H1 (cell line): ENCODE data around the gene ZKSCAN1. TPM values are rescaled to one million over a fixed set of nuclear protein-coding genes. Genes with fewer than 3 reads are reported as not detected.

Source experiments
- CTCF ChIA-PET: fragments of 300-600 bp; sonication (Branson Sonifier 250); formaldehyde crosslinking; loops from one replicate; lab custom pipeline; 2021; ENCODE audit not compliant: partially characterized antibody; lab: Charles Lee
- POLR2A ChIA-PET: fragments of 300-600 bp; sonication (Branson Sonifier 250); formaldehyde crosslinking; loops from one replicate; lab custom pipeline; 2021; ENCODE audit warnings: inconsistent platforms; ENCODE audit not compliant: partially characterized antibody; lab: Charles Lee
- DNase-seq, 2 experiments: peaks; one replicate each; pipeline versions ENCODE4 v3.0.0 to v3.0.0-alpha.2; 2010 to 2022; ENCODE audit warnings: low spot score in 2 of 2, low read depth in 1 of 2, mixed read lengths in 1 of 2
- FAIRE-seq: peaks from 2 replicates; lab custom pipeline; 2011; peaks lifted over from hg19 to GRCh38; lab: Jason Lieb, UNC
- H2AFZ ChIP-seq: 2 replicates; pipeline ENCODE4 v1.8.1; 2012; ENCODE audit warnings: low read length, inconsistent platforms
- H2AK5ac ChIP-seq: 2 replicates; pipeline ENCODE4 v1.6.1; 2013; ENCODE audit warnings: low read depth, low read length
- H2BK120ac ChIP-seq: replicated peaks from 2 replicates; pipeline ENCODE3; 2013; ENCODE audit warnings: low read depth, low read length, inconsistent platforms
- H2BK12ac ChIP-seq: 2 replicates; pipeline ENCODE4 v1.6.1; 2013; ENCODE audit warnings: low read depth, low read length
- H2BK15ac ChIP-seq: 2 replicates; pipeline ENCODE4 v1.6.1; 2013; ENCODE audit warnings: low read length
- H2BK20ac ChIP-seq: 2 replicates; pipeline ENCODE4 v1.6.1; 2013; ENCODE audit warnings: low read length
- H2BK5ac ChIP-seq: 2 replicates; pipeline ENCODE4 v1.6.1; 2013; ENCODE audit warnings: low read depth, low read length
- H3K14ac ChIP-seq: 2 replicates; pipeline ENCODE4 v1.6.1; 2013; ENCODE audit warnings: inconsistent platforms; ENCODE audit not compliant: insufficient read length
- H3K18ac ChIP-seq: 2 replicates; pipeline ENCODE4 v1.6.1; 2013; ENCODE audit warnings: low read length; ENCODE audit errors: extremely low read depth
- H3K23ac ChIP-seq: 2 replicates; pipeline ENCODE4 v1.6.1; 2013; ENCODE audit warnings: inconsistent platforms; ENCODE audit not compliant: insufficient read length
- H3K23me2 ChIP-seq: 2 replicates; pipeline ENCODE4 v1.6.1; 2013; ENCODE audit warnings: low read depth, low read length
- H3K27ac ChIP-seq: 2 replicates; pipeline ENCODE4 v1.6.1; 2011; ENCODE audit warnings: low read depth, low read length, inconsistent platforms
- H3K27me3 ChIP-seq, 4 experiments: replicated peaks in 1 of 4; 1 replicate in 1 of 4; 2 replicates in 3 of 4; pipeline versions ENCODE4 v1.6.1 to v1.8.1; 2011 to 2013; ENCODE audit warnings: low read length in 3 of 4, mild to moderate bottlenecking in 3 of 4, inconsistent platforms in 2 of 4, mixed read lengths in 2 of 4, moderate library complexity in 1 of 4; ENCODE audit not compliant: control insufficient read depth in 3 of 4, insufficient read depth in 3 of 4; ENCODE audit errors: extremely low read depth in 1 of 4
- H3K36me3 ChIP-seq, 4 experiments: 2 replicates each; pipeline versions ENCODE4 v1.6.1 to v1.8.1; 2011 to 2013; ENCODE audit warnings: mild to moderate bottlenecking in 4 of 4, low read length in 3 of 4, moderate library complexity in 2 of 4, control low read depth in 1 of 4, inconsistent platforms in 1 of 4; ENCODE audit not compliant: insufficient read depth in 4 of 4, control insufficient read depth in 2 of 4
- H3K4ac ChIP-seq: replicated peaks from 2 replicates; pipeline ENCODE3; 2013; ENCODE audit warnings: low read length, low read depth, mixed read lengths, inconsistent platforms; ENCODE audit not compliant: insufficient read length
- H3K4me1 ChIP-seq, 4 experiments: replicated peaks in 1 of 4; 1 replicate in 1 of 4; 2 replicates in 3 of 4; pipeline versions ENCODE4 v1.6.1 to v1.8.1; 2011 to 2013; ENCODE audit warnings: low read length in 3 of 4, inconsistent platforms in 2 of 4, mixed read lengths in 1 of 4; ENCODE audit not compliant: insufficient read depth in 4 of 4, control insufficient read depth in 3 of 4
- H3K4me2 ChIP-seq, 2 experiments: 2 replicates each; pipeline versions ENCODE4 v1.6.1 to v1.8.1; 2011 to 2013; ENCODE audit warnings: low read depth in 2 of 2, low read length in 2 of 2, control low read depth in 1 of 2, inconsistent platforms in 1 of 2, mild to moderate bottlenecking in 1 of 2; ENCODE audit not compliant: insufficient read depth in 1 of 2
- H3K4me3 ChIP-seq, 4 experiments: fragments of 200-600, 300-600 bp in 1 of 4; sonication (generic), shearing (Covaris generic), sonication (Bioruptor Twin) in 1 of 4; 2 replicates each; pipeline versions ENCODE4 v1.5.1 to v1.8.1; 2011 to 2016; ENCODE audit warnings: low read length in 4 of 4, low read depth in 3 of 4, control low read depth in 2 of 4, inconsistent platforms in 2 of 4, mild to moderate bottlenecking in 2 of 4, mixed read lengths in 1 of 4, moderate library complexity in 1 of 4; ENCODE audit not compliant: insufficient read depth in 2 of 4; ENCODE audit errors: extremely low read depth in 1 of 4
- H3K56ac ChIP-seq: replicated peaks from 2 replicates; pipeline ENCODE3; 2013; ENCODE audit warnings: low read depth, mild to moderate bottlenecking, mixed read lengths, low read length, inconsistent platforms; ENCODE audit not compliant: insufficient read length
- H3K79me1 ChIP-seq: 2 replicates; pipeline ENCODE4 v1.6.1; 2013; ENCODE audit warnings: low read depth, low read length, control low read depth
- H3K79me2 ChIP-seq, 2 experiments: 2 replicates each; pipeline versions ENCODE4 v1.6.1 to v1.8.1; 2012 to 2013; ENCODE audit warnings: low read length in 2 of 2, mild to moderate bottlenecking in 2 of 2, inconsistent platforms in 1 of 2; ENCODE audit not compliant: insufficient read depth in 2 of 2, control insufficient read depth in 1 of 2
- H3K9ac ChIP-seq, 4 experiments: replicated peaks in 1 of 4; 1 replicate in 1 of 4; 2 replicates in 3 of 4; pipeline versions ENCODE4 v1.6.1 to v1.8.1; 2011 to 2013; ENCODE audit warnings: low read depth in 3 of 4, low read length in 3 of 4, control low read depth in 2 of 4, mild to moderate bottlenecking in 2 of 4, moderate library complexity in 2 of 4, inconsistent platforms in 1 of 4; ENCODE audit errors: extremely low read depth in 1 of 4
- H3K9me3 ChIP-seq, 2 experiments: 2 replicates each; pipeline versions ENCODE4 v1.6.1 to v1.8.1; 2012 to 2013; ENCODE audit warnings: mild to moderate bottlenecking in 2 of 2, moderate library complexity in 2 of 2, control low read depth in 1 of 2, inconsistent platforms in 1 of 2, low read depth in 1 of 2, low read length in 1 of 2, mixed read lengths in 1 of 2; ENCODE audit not compliant: insufficient read depth in 2 of 2
- H4K20me1 ChIP-seq, 2 experiments: replicated peaks in 1 of 2; 2 replicates each; pipeline versions ENCODE3 to v1.8.1; 2011 to 2013; ENCODE audit warnings: inconsistent platforms in 2 of 2, low read length in 2 of 2, mild to moderate bottlenecking in 1 of 2; ENCODE audit not compliant: insufficient read depth in 2 of 2, control insufficient read depth in 1 of 2
- H4K5ac ChIP-seq: 2 replicates; pipeline ENCODE4 v1.6.1; 2013; ENCODE audit warnings: low read length, low read depth, mixed read lengths, inconsistent platforms; ENCODE audit not compliant: insufficient read length
- H4K8ac ChIP-seq: 2 replicates; pipeline ENCODE4 v1.8.0; 2013; ENCODE audit warnings: mild to moderate bottlenecking, moderate library complexity, low read length, inconsistent platforms; ENCODE audit not compliant: insufficient read depth; ENCODE audit errors: extremely low read depth
- H4K91ac ChIP-seq: replicated peaks from 2 replicates; pipeline ENCODE3; 2013; ENCODE audit warnings: low read length, mixed read lengths, inconsistent platforms; ENCODE audit not compliant: insufficient read length
- EZH2 ChIP-seq: fragments of 200-600 bp; sonication (generic); IDR thresholded peaks from 2 replicates; pipeline ENCODE4 v1.7.1; 2012; ENCODE audit warnings: low read depth, mild to moderate bottlenecking, moderate library complexity, low read length, inconsistent platforms; ENCODE audit not compliant: severe bottlenecking
- GABPA ChIP-seq: IDR thresholded peaks from 2 replicates; pipeline ENCODE4 v1.6.1; 2011; ENCODE audit warnings: mild to moderate bottlenecking, low read length, moderate library complexity, borderline replicate concordance; ENCODE audit not compliant: insufficient read depth
- JUND ChIP-seq: IDR thresholded peaks from 2 replicates; pipeline ENCODE4 v1.6.1; 2011; ENCODE audit warnings: mild to moderate bottlenecking, improper control_type of control experiment, low read length
- NANOG ChIP-seq: IDR thresholded peaks from 2 replicates; pipeline ENCODE4 v1.6.1; 2011; ENCODE audit warnings: low read length, low read depth, mild to moderate bottlenecking, inconsistent platforms; ENCODE audit not compliant: insufficient read depth, poor library complexity, severe bottlenecking
- SIRT6 ChIP-seq: IDR thresholded peaks from one replicate; pipeline ENCODE4 v1.7.1; 2012; ENCODE audit warnings: low read length, inconsistent platforms
- USF2 ChIP-seq: IDR thresholded peaks from 2 replicates; pipeline ENCODE4 v1.6.1; 2011; ENCODE audit warnings: low read length, improper control_type of control experiment
- WGBS, 2 experiments: shearing (Covaris generic) in 1 of 2; methylation state at CpG; one replicate each; pipeline versions ENCODE4 v1.1.6 to v1.1.7; 2013 to 2015; ENCODE audit warnings: low lambda C conversion rate in 2 of 2, mixed read lengths in 2 of 2, inconsistent platforms in 1 of 2, low coverage in 1 of 2, missing lambda C conversion rate in 1 of 2; ENCODE audit not compliant: insufficient replicate concordance in 2 of 2, insufficient coverage in 1 of 2, insufficient read length in 1 of 2; ENCODE audit errors: extremely low coverage in 1 of 2, missing lambda C conversion rate in 1 of 2; 5-methylcytosine and 5-hydroxymethylcytosine counted together
- polyA plus RNA-seq, 7 experiments: library from polyadenylated mRNA; depleted of rRNA in 3 of 7; stranded (reverse) in 5 of 7; unstranded in 2 of 7; fragments of >200 nt in 5 of 7; fragments of 200-250 nt in 2 of 7; gene quantifications; 1 replicate in 5 of 7; 2 replicates in 1 of 7; 4 replicates in 1 of 7; pipeline versions ENCODE4 v1.2.1 to v1.2.3, GENCODE V29; 2011 to 2013; ENCODE audit warnings: missing spikeins in 2 of 7, mixed read lengths in 2 of 7
- total RNA-seq: library from RNA; stranded (reverse); fragmentation: NEBNext Ultra II Directional; extraction: Animal tissue kit (Norgen Biotek cat#: 25700); gene quantifications from 2 replicates; pipeline ENCODE4 v1.2.1, GENCODE V29; 2021

ZKSCAN1 gene
- total and polyA plus RNA-seq, 2 of the 8 experiments (the other 6 are each of a cell fraction or from before 2014, with no cell fraction given), result 8.2 to 40.6 TPM

- Histone ChIP-seq H3K56ac (no peak overlapping the region), H3K23me2 (no peaks in the 10 kb centered on the region), H3K4ac (no peak overlapping the region), H3K36me3 (peaks cover 23 to 61% (median 45%) of the 10 kb centered on the region in 4 experiments; a peak in 7 of 8 replicates), H3K4me2 (no peak overlapping the region), H3K4me1 (no peaks in the 10 kb centered on the region), H3K79me1 (no peaks in the 10 kb centered on the region), H3K23ac (no peak overlapping the region), H2BK5ac (no peak overlapping the region), H2BK15ac (no peak overlapping the region), H3K4me3 (no peak overlapping the region), H4K5ac (no peak overlapping the region), H3K9me3 (no peaks in the 10 kb centered on the region; a peak in 1 of 4 replicates), H3K27ac (no peak overlapping the region), H3K9ac (no peak overlapping the region), H3K18ac (no peak overlapping the region), H3K14ac (no peak overlapping the region), H4K8ac (no peak overlapping the region), H4K20me1 (peaks cover 0 to 3% of the 10 kb centered on the region in 2 experiments), H3K27me3 (no peaks in the 10 kb centered on the region), H4K91ac (no peak overlapping the region), H2AK5ac (no peak overlapping the region), H2BK12ac (no peak overlapping the region), H3K79me2 (no peaks in the 10 kb centered on the region), H2BK20ac (no peak overlapping the region), H2AFZ (no peak overlapping the region), H2BK120ac (no peak overlapping the region)
- FAIRE-seq (no peak), DNase-seq (no peak)
- CTCF ChIA-PET, result no interaction called here
- 92% methylated on average over 8 of the region's 8 CpGs; no CpG with 5 or more reads in 1 of the 2 experiments for WGBS, 2 experiments
- TF ChIP-seq EZH2 (no peak), USF2 (no peak), JUND (no peak), GABPA (no peak), SIRT6 (no peak), NANOG (no peak)
- POLR2A ChIA-PET, result interaction anchor here (0.8 kb wide), 1 partner anchor 60 kb away, joined by 3 read pairs; no protein-coding TSS in a partner anchor
These were observed 19.6 kb downstream of the ZKSCAN1 start for GRCh38 chr7:100034871-100035510.
